Neural crest cell (in vitro differentiated cells): ENCODE data around the gene ARL6IP5. TPM values are rescaled to one million over a fixed set of nuclear protein-coding genes. Genes with fewer than 3 reads are reported as not detected.

Source experiments
- DNase-seq: peaks from one replicate; pipeline ENCODE4 v3.0.0; 2021; ENCODE audit warnings: low read depth, mixed read lengths, low spot score
- H3K27ac Mint-ChIP-seq: one replicate; pipeline ENCODE4 v1.8.0; 2021; ENCODE audit warnings: mild to moderate bottlenecking, mixed read lengths; ENCODE audit not compliant: unreplicated experiment
- H3K27me3 Mint-ChIP-seq: 2 replicates; pipeline ENCODE4 v1.8.0; 2021; ENCODE audit warnings: low read depth, mild to moderate bottlenecking, mixed read lengths
- H3K36me3 Mint-ChIP-seq: 2 replicates; pipeline ENCODE4 v1.8.0; 2021; ENCODE audit warnings: low read depth, mild to moderate bottlenecking, mixed read lengths
- H3K4me1 Mint-ChIP-seq: 2 replicates; pipeline ENCODE4 v1.8.0; 2021; ENCODE audit warnings: mixed read lengths
- H3K4me3 Mint-ChIP-seq: one replicate; pipeline ENCODE4 v1.8.0; 2021; ENCODE audit warnings: mild to moderate bottlenecking, mixed read lengths
- H3K9me3 Mint-ChIP-seq: 2 replicates; pipeline ENCODE4 v1.8.0; 2021; ENCODE audit warnings: mixed read lengths
- total RNA-seq: library from RNA; stranded (reverse); gene quantifications from 2 replicates; pipeline ENCODE4 v1.2.1, GENCODE V29; 2021
- TF ChIP-seq, protein P1 (sequence below): fragments of 200-600 bp; sonication (generic); conservative IDR thresholded peaks from 2 replicates; pipeline ENCODE4 v1.5.0; 2021; ENCODE audit warnings: antibody characterized with exemption, mild to moderate bottlenecking

The ARL6IP5 gene
- total RNA-seq, 1 donor from 2014 or later = 59.9 TPM

DNA sequence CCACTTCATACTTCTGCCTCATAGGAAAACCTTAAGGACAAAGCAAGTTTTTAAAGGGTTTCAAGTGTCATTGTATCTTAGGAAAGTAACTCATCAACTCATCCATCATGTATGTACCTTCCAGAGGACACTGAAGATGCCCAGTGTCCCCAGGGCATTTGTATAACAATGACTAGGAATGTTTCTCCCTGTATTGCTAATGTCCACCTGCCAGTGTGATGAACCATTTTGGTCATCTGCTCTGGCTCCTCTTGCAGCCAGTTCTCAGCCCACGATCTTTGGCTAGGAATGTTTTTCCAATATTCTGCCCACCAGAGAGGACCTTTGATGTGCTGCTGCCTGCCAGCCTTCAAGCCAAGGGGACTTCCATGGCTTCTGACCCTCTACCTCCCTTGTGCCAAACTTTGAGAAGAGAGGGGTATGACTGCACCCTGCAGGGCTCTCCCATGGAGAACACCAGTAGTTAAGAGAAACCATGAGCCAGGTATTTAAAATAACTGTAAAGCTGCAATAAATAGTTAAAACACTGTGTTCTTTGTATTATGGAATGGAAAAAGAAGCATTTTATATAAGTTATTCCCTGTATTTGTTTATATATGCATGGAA is 26.3 kb downstream of the ARL6IP5 start:
- Mint-ChIP-seq H3K36me3 (no peaks in the 10 kb centered on the region), H3K9me3 (no peaks in the 10 kb centered on the region), H3K4me3 (no peak overlapping the region), H3K4me1 (peaks cover 31% of the 10 kb centered on the region), H3K27ac (peak overlapping the region; percentile 78), H3K27me3 (no peaks in the 10 kb centered on the region)
- DNase-seq = no peak
- TF ChIP-seq, protein P1, sequence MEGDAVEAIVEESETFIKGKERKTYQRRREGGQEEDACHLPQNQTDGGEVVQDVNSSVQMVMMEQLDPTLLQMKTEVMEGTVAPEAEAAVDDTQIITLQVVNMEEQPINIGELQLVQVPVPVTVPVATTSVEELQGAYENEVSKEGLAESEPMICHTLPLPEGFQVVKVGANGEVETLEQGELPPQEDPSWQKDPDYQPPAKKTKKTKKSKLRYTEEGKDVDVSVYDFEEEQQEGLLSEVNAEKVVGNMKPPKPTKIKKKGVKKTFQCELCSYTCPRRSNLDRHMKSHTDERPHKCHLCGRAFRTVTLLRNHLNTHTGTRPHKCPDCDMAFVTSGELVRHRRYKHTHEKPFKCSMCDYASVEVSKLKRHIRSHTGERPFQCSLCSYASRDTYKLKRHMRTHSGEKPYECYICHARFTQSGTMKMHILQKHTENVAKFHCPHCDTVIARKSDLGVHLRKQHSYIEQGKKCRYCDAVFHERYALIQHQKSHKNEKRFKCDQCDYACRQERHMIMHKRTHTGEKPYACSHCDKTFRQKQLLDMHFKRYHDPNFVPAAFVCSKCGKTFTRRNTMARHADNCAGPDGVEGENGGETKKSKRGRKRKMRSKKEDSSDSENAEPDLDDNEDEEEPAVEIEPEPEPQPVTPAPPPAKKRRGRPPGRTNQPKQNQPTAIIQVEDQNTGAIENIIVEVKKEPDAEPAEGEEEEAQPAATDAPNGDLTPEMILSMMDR = no peak

DNA sequence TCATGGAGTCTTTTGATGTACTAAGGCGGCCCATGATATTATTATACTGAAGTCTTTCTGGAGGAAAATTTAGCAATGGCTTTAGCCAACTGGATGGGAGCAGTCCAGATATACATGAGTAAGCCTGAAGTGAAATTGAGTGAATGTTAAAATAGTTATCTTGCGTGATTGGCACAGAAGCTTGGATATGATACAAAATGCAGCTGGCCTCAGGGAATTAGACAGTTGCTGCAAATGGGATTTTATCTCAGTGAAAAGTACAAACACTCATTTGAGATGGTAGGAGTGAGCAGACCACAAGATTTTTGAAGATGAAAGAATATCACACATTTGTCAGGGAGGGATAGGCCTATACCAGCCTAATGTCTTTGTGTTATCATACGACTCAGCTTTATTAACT is 28.8 kb downstream of the ARL6IP5 start:
- no peaks in the 10 kb centered on the region for H3K9me3 Mint-ChIP-seq
- no peak for DNase-seq
- TF ChIP-seq, protein P1 = no peak
- H3K36me3 Mint-ChIP-seq = no peaks in the 10 kb centered on the region
- no peak overlapping the region for H3K4me3 Mint-ChIP-seq
- no peaks in the 10 kb centered on the region for H3K27me3 Mint-ChIP-seq
- peaks cover 52% of the 10 kb centered on the region for H3K4me1 Mint-ChIP-seq
- peak overlapping the region; percentile 63 for H3K27ac Mint-ChIP-seq

DNA sequence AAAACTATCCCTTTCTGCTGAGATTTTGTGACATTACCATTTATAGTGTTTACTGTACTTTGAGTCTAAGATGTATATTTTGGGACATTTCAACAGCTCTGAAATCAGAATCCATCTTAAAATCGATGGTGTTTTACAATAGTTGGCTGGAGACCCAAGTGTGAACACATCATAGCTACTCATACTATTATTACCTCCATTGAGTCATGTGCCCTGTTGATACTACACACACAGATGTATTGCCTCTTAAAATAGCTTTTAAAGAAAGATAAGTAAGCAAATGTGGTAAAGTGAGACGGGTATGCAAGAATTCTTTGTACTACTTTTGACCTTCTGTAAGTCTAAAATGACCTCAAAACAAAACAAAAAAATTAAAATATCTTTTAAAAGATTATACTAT is 31.0 kb downstream of the ARL6IP5 start:
- H3K27ac Mint-ChIP-seq = no peak overlapping the region
- no peaks in the 10 kb centered on the region for H3K27me3 Mint-ChIP-seq
- no peaks in the 10 kb centered on the region for H3K9me3 Mint-ChIP-seq
- H3K4me3 Mint-ChIP-seq = no peak overlapping the region
- TF ChIP-seq, protein P1 = no peak
- peaks cover 3% of the 10 kb centered on the region for H3K36me3 Mint-ChIP-seq
- no peak for DNase-seq
- H3K4me1 Mint-ChIP-seq = peaks cover 58% of the 10 kb centered on the region

DNA sequence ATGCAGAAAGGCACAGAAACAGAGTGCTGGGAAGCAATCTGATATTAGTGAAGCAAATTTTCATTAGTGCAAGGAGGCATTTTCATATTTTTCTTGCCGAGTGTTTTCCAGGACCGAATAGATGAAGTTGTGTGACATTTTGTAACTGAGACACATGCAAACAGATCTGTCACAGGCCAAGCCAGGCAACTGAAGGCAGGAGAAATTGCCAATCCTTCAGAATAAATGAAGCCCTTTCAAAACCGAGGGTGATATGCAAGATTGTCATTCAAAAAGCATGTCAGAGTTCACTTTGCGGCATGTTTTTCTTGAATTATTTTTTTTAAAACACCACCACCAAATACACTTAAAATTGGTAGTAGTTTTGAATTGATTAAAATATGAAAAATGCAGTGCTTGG is 31.4 kb downstream of the ARL6IP5 start:
- TF ChIP-seq, protein P1 = no peak
- Mint-ChIP-seq H3K4me1 (peaks cover 58% of the 10 kb centered on the region), H3K36me3 (peaks cover 3% of the 10 kb centered on the region), H3K27me3 (no peaks in the 10 kb centered on the region), H3K27ac (peak overlapping the region; percentile 57), H3K9me3 (no peaks in the 10 kb centered on the region), H3K4me3 (no peak overlapping the region)
- no peak for DNase-seq

DNA sequence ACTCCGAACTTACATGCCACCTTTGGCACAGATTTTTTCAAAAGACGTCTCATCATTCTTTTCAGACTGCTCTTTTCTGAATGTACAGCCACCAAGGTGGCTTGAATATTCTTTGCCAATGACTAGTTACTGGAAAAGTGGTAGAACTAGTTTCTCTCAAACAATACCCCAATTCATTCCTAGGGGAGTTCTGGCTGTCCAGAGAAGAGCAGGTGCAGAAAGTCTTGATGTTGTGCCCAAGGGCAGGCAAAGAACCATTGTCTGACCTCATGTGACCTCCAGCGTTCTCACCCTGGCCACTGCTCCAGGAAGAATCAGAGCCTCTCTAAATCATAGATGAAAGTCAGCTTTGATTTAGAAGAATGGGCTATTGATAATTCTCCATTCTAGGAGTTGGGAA is 32.2 kb downstream of the ARL6IP5 start:
- no peaks in the 10 kb centered on the region for H3K9me3 Mint-ChIP-seq
- peaks cover 3% of the 10 kb centered on the region for H3K36me3 Mint-ChIP-seq
- H3K27me3 Mint-ChIP-seq = no peaks in the 10 kb centered on the region
- H3K27ac Mint-ChIP-seq = peak overlapping the region; percentile 57
- DNase-seq = peak; percentile 18
- H3K4me3 Mint-ChIP-seq = peak overlapping the region; percentile 39
- TF ChIP-seq, protein P1 = no peak
- H3K4me1 Mint-ChIP-seq = peaks cover 65% of the 10 kb centered on the region
